ENCODE data around the gene ADCY4.

The ADCY4 gene

GRCh38 chr14:24363401-24363800, 28.5 kb upstream of the ADCY4 start:
- Histone ChIP-seq H3K79me1 (ENCODE audit: low read depth, low read length) (no peaks in the 10 kb centered on the region), H3K4ac (ENCODE audit: low read length) (no peak overlapping the region), H2AFZ (ENCODE audit: low read length) (no peak overlapping the region), H3K4me3 (ENCODE audit: low read length in 2 of 2) (no peak overlapping the region), H4K91ac (ENCODE audit: low read depth, low read length, poor library complexity) (no peak overlapping the region), H3K9me3 (replicated peaks in 1 of 2; ENCODE audit: control insufficient read depth in 2 of 2, insufficient read depth in 1 of 2, low read depth in 1 of 2, low read length in 2 of 2) (no peaks in the 10 kb centered on the region), H2BK120ac (ENCODE audit: low read depth, low read length) (no peak overlapping the region), H2AK5ac (ENCODE audit: low read depth, low read length) (no peak overlapping the region), H3K14ac (ENCODE audit: low read length) (no peak overlapping the region), H3K23ac (ENCODE audit: low read depth, low read length, poor library complexity) (no peak overlapping the region), H3K27me3 (ENCODE audit: control insufficient read depth in 3 of 3, insufficient read depth in 3 of 3, low read depth in 1 of 3, low read length in 3 of 3) (peaks cover 0 to 24% (median 2%) of the 10 kb centered on the region in 3 experiments), H2BK12ac (ENCODE audit: low read length) (no peak overlapping the region), H3K4me1 (ENCODE audit: control insufficient read depth in 2 of 2, insufficient read depth in 1 of 2, low read depth in 1 of 2, low read length in 2 of 2) (peaks cover 2 to 8% of the 10 kb centered on the region in 2 donors), H3K27ac (replicated peaks; ENCODE audit: low read length) (no peak overlapping the region), H2BK5ac (ENCODE audit: low read length) (no peak overlapping the region), H3K9ac (ENCODE audit: low read depth, low read length, poor library complexity) (no peak overlapping the region), H2BK15ac (ENCODE audit: low read length) (no peak overlapping the region), H3K4me2 (ENCODE audit: insufficient read depth, low read length, poor library complexity, severe bottlenecking) (no peak overlapping the region), H3K18ac (ENCODE audit: low read length) (no peak overlapping the region), H3K36me3 (replicated peaks in 1 of 2; ENCODE audit: control insufficient read depth in 2 of 2, insufficient read depth in 2 of 2, low read length in 2 of 2) (no peaks in the 10 kb centered on the region), H4K8ac (ENCODE audit: low read depth, low read length) (no peak overlapping the region)
- no peak for DNase-seq (ENCODE audit: low spot score)
- no CpG with 5 or more reads among the region's 5 CpGs for WGBS, 2 donors (ENCODE audit: extremely low coverage in 2 of 2, insufficient read length in 2 of 2, insufficient replicate concordance in 1 of 2)

GRCh38 chr14:24362241-24362960, 27.5 kb upstream of the ADCY4 start:
- Histone ChIP-seq H2AK5ac (ENCODE audit: low read depth, low read length) (no peak overlapping the region), H3K9me3 (replicated peaks in 1 of 2; ENCODE audit: control insufficient read depth in 2 of 2, insufficient read depth in 1 of 2, low read depth in 1 of 2, low read length in 2 of 2) (no peaks in the 10 kb centered on the region), H2BK12ac (ENCODE audit: low read length) (no peak overlapping the region), H2BK15ac (ENCODE audit: low read length) (no peak overlapping the region), H3K23ac (ENCODE audit: low read depth, low read length, poor library complexity) (no peak overlapping the region), H3K4me1 (ENCODE audit: control insufficient read depth in 2 of 2, insufficient read depth in 1 of 2, low read depth in 1 of 2, low read length in 2 of 2) (peaks cover 2 to 6% of the 10 kb centered on the region in 2 donors), H2BK5ac (ENCODE audit: low read length) (no peak overlapping the region), H3K4ac (ENCODE audit: low read length) (no peak overlapping the region), H3K4me3 (ENCODE audit: low read length in 2 of 2) (no peak overlapping the region), H3K14ac (ENCODE audit: low read length) (no peak overlapping the region), H3K36me3 (replicated peaks in 1 of 2; ENCODE audit: control insufficient read depth in 2 of 2, insufficient read depth in 2 of 2, low read length in 2 of 2) (no peaks in the 10 kb centered on the region), H3K9ac (ENCODE audit: low read depth, low read length, poor library complexity) (no peak overlapping the region), H2BK120ac (ENCODE audit: low read depth, low read length) (no peak overlapping the region), H3K27me3 (ENCODE audit: control insufficient read depth in 3 of 3, insufficient read depth in 3 of 3, low read depth in 1 of 3, low read length in 3 of 3) (peaks cover 0 to 30% (median 2%) of the 10 kb centered on the region in 3 experiments), H3K18ac (ENCODE audit: low read length) (no peak overlapping the region), H4K8ac (ENCODE audit: low read depth, low read length) (no peak overlapping the region), H3K4me2 (ENCODE audit: insufficient read depth, low read length, poor library complexity, severe bottlenecking) (no peak overlapping the region), H3K79me1 (ENCODE audit: low read depth, low read length) (no peaks in the 10 kb centered on the region), H3K27ac (replicated peaks; ENCODE audit: low read length) (no peak overlapping the region), H2AFZ (ENCODE audit: low read length) (no peak overlapping the region), H4K91ac (ENCODE audit: low read depth, low read length, poor library complexity) (no peak overlapping the region)
- DNase-seq (ENCODE audit: low spot score) = no peak
- no CpG with 5 or more reads among the region's 2 CpGs for WGBS, 2 donors (ENCODE audit: extremely low coverage in 2 of 2, insufficient read length in 2 of 2, insufficient replicate concordance in 1 of 2)

- whole genome bisulfite sequencing, 2 donors (ENCODE audit: extremely low coverage in 2 of 2, insufficient read length in 2 of 2, insufficient replicate concordance in 1 of 2) = no CpG with 5 or more reads among the region's 2 CpGs
- peaks cover 0 to 32% (median 2%) of the 10 kb centered on the region in 3 experiments for H3K27me3 ChIP-seq (ENCODE audit: control insufficient read depth in 3 of 3, insufficient read depth in 3 of 3, low read depth in 1 of 3, low read length in 3 of 3)
- H3K23ac ChIP-seq (ENCODE audit: low read depth, low read length, poor library complexity) = no peak overlapping the region
- H2BK5ac ChIP-seq (ENCODE audit: low read length) = no peak overlapping the region
- no peaks in the 10 kb centered on the region for H3K36me3 ChIP-seq (replicated peaks in 1 of 2; ENCODE audit: control insufficient read depth in 2 of 2, insufficient read depth in 2 of 2, low read length in 2 of 2)
- no peak for DNase-seq (ENCODE audit: low spot score)
- H3K9ac ChIP-seq (ENCODE audit: low read depth, low read length, poor library complexity) = no peak overlapping the region
- H4K91ac ChIP-seq (ENCODE audit: low read depth, low read length, poor library complexity) = no peak overlapping the region
- no peak overlapping the region for H2AFZ ChIP-seq (ENCODE audit: low read length)
- H3K9me3 ChIP-seq (replicated peaks in 1 of 2; ENCODE audit: control insufficient read depth in 2 of 2, insufficient read depth in 1 of 2, low read depth in 1 of 2, low read length in 2 of 2) = no peaks in the 10 kb centered on the region
- no peak overlapping the region for H2BK120ac ChIP-seq (ENCODE audit: low read depth, low read length)
- peaks cover 2 to 6% of the 10 kb centered on the region in 2 donors for H3K4me1 ChIP-seq (ENCODE audit: control insufficient read depth in 2 of 2, insufficient read depth in 1 of 2, low read depth in 1 of 2, low read length in 2 of 2)
- H3K4ac ChIP-seq (ENCODE audit: low read length) = no peak overlapping the region
- H2BK15ac ChIP-seq (ENCODE audit: low read length) = no peak overlapping the region
- no peak overlapping the region for H3K14ac ChIP-seq (ENCODE audit: low read length)
- no peak overlapping the region for H3K18ac ChIP-seq (ENCODE audit: low read length)
- H4K8ac ChIP-seq (ENCODE audit: low read depth, low read length) = no peak overlapping the region
- H3K4me3 ChIP-seq (ENCODE audit: low read length in 2 of 2) = no peak overlapping the region
- H2BK12ac ChIP-seq (ENCODE audit: low read length) = no peak overlapping the region
- H2AK5ac ChIP-seq (ENCODE audit: low read depth, low read length) = no peak overlapping the region
- H3K79me1 ChIP-seq (ENCODE audit: low read depth, low read length) = no peaks in the 10 kb centered on the region
- H3K4me2 ChIP-seq (ENCODE audit: insufficient read depth, low read length, poor library complexity, severe bottlenecking) = no peak overlapping the region
- no peak overlapping the region for H3K27ac ChIP-seq (replicated peaks; ENCODE audit: low read length)
Measured at GRCh38 chr14:24361326-24361725, 26.5 kb upstream of the ADCY4 start.

- H4K8ac ChIP-seq (ENCODE audit: low read depth, low read length) = no peak overlapping the region
- DNase-seq (ENCODE audit: low spot score) = no peak
- no peaks in the 10 kb centered on the region for H3K4me1 ChIP-seq (ENCODE audit: control insufficient read depth in 2 of 2, insufficient read depth in 1 of 2, low read depth in 1 of 2, low read length in 2 of 2)
- H2AK5ac ChIP-seq (ENCODE audit: low read depth, low read length) = no peak overlapping the region
- no peaks in the 10 kb centered on the region for H3K9me3 ChIP-seq (replicated peaks in 1 of 2; ENCODE audit: control insufficient read depth in 2 of 2, insufficient read depth in 1 of 2, low read depth in 1 of 2, low read length in 2 of 2)
- no peak overlapping the region for H2BK5ac ChIP-seq (ENCODE audit: low read length)
- no peak overlapping the region for H3K27ac ChIP-seq (replicated peaks; ENCODE audit: low read length)
- no peak overlapping the region for H2BK120ac ChIP-seq (ENCODE audit: low read depth, low read length)
- H4K91ac ChIP-seq (ENCODE audit: low read depth, low read length, poor library complexity) = no peak overlapping the region
- no peak overlapping the region for H3K14ac ChIP-seq (ENCODE audit: low read length)
- no peak overlapping the region for H3K9ac ChIP-seq (ENCODE audit: low read depth, low read length, poor library complexity)
- no peaks in the 10 kb centered on the region for H3K79me1 ChIP-seq (ENCODE audit: low read depth, low read length)
- WGBS, 2 donors (ENCODE audit: extremely low coverage in 2 of 2, insufficient read length in 2 of 2, insufficient replicate concordance in 1 of 2) = no CpG with 5 or more reads among the region's 3 CpGs
- H3K23ac ChIP-seq (ENCODE audit: low read depth, low read length, poor library complexity) = no peak overlapping the region
- no peaks in the 10 kb centered on the region for H3K36me3 ChIP-seq (replicated peaks in 1 of 2; ENCODE audit: control insufficient read depth in 2 of 2, insufficient read depth in 2 of 2, low read length in 2 of 2)
- H2AFZ ChIP-seq (ENCODE audit: low read length) = no peak overlapping the region
- H3K18ac ChIP-seq (ENCODE audit: low read length) = no peak overlapping the region
- no peak overlapping the region for H2BK12ac ChIP-seq (ENCODE audit: low read length)
- H2BK15ac ChIP-seq (ENCODE audit: low read length) = no peak overlapping the region
- peaks cover 0 to 32% (median 2%) of the 10 kb centered on the region in 3 experiments for H3K27me3 ChIP-seq (ENCODE audit: control insufficient read depth in 3 of 3, insufficient read depth in 3 of 3, low read depth in 1 of 3, low read length in 3 of 3)
- no peak overlapping the region for H3K4me2 ChIP-seq (ENCODE audit: insufficient read depth, low read length, poor library complexity, severe bottlenecking)
- H3K4ac ChIP-seq (ENCODE audit: low read length) = no peak overlapping the region
- no peak overlapping the region for H3K4me3 ChIP-seq (ENCODE audit: low read length in 2 of 2)
Measured at GRCh38 chr14:24360281-24360680, 25.4 kb upstream of the ADCY4 start.
